GM12872 (cell line): ENCODE data around the gene GPC6.

Experiments used
- CTCF ChIP-seq: IDR thresholded peaks from 3 replicates; pipeline ENCODE4 v1.5.1; 2011; ENCODE audit warnings: low read depth, mild to moderate bottlenecking, low read length, moderate library complexity; ENCODE audit not compliant: insufficient read depth

Gene GPC6

GRCh38 chr13:94309997-94310855 is 1083.6 kb downstream of the GPC6 start:
- no peak for TF ChIP-seq CTCF

GRCh38 chr13:94311893-94312292 is 1085.3 kb downstream of the GPC6 start:
- TF ChIP-seq CTCF, result no peak

- no peak for TF ChIP-seq CTCF
Observed at GRCh38 chr13:94312511-94313216, 1086.1 kb downstream of the GPC6 start.

GRCh38 chr13:94313321-94313910 is 1086.8 kb downstream of the GPC6 start:
- TF ChIP-seq CTCF, result no peak

GRCh38 chr13:94313926-94314325 is 1087.3 kb downstream of the GPC6 start:
- TF ChIP-seq CTCF, result no peak

GRCh38 chr13:94315188-94315587 is 1088.6 kb downstream of the GPC6 start:
- no peak for TF ChIP-seq CTCF

- no peak for TF ChIP-seq CTCF
Observed at GRCh38 chr13:94317063-94317491, 1090.5 kb downstream of the GPC6 start.
